DND-41 (cell line): ENCODE results near the gene SLC38A3.

ENCODE experiments used
- ATAC-seq: fragments of 200-7000 bp; cut with Tn5 transposase; 3 replicates; pipeline ENCODE4 v1.9.1; 2021; ENCODE audit warnings: low read depth; ENCODE audit not compliant: insufficient read depth
- DNase-seq: peaks from one replicate; pipeline ENCODE4 v3.0.0-alpha.2; 2020
- H2AFZ ChIP-seq: 2 replicates; pipeline ENCODE4 v1.6.0; 2012; ENCODE audit warnings: low read depth, low read length
- H3K27ac ChIP-seq: 2 replicates; pipeline ENCODE4 v1.5.1; 2012; ENCODE audit warnings: low read length, inconsistent platforms
- H3K27me3 ChIP-seq: fragments of 200-600 bp; sonication (generic); 2 replicates; pipeline ENCODE4 v1.6.0; 2012; ENCODE audit warnings: low read length, mild to moderate bottlenecking, inconsistent platforms; ENCODE audit not compliant: insufficient read depth, poor library complexity
- H3K36me3 ChIP-seq: 2 replicates; pipeline ENCODE4 v1.5.1; 2012; ENCODE audit warnings: low read length, inconsistent platforms; ENCODE audit not compliant: insufficient read depth
- H3K4me1 ChIP-seq: 2 replicates; pipeline ENCODE4 v1.5.1; 2012; ENCODE audit warnings: mild to moderate bottlenecking, low read length; ENCODE audit not compliant: insufficient read depth
- H3K4me2 ChIP-seq: 2 replicates; pipeline ENCODE4 v1.6.0; 2012; ENCODE audit warnings: mild to moderate bottlenecking, moderate library complexity, low read length, inconsistent platforms; ENCODE audit not compliant: insufficient read depth
- H3K4me3 ChIP-seq, 2 experiments: fragments of 200-600 bp in 1 of 2; shearing (Covaris generic) in 1 of 2; 2 replicates each; pipeline ENCODE4 v1.5.1; 2012 to 2016; ENCODE audit warnings: inconsistent platforms in 2 of 2, low read length in 2 of 2, mild to moderate bottlenecking in 2 of 2, low read depth in 1 of 2, moderate library complexity in 1 of 2
- H3K79me2 ChIP-seq: 2 replicates; pipeline ENCODE4 v1.6.0; 2012; ENCODE audit warnings: low read length, inconsistent platforms; ENCODE audit not compliant: insufficient read depth
- H3K9ac ChIP-seq: 2 replicates; pipeline ENCODE4 v1.6.0; 2012; ENCODE audit warnings: low read depth, mild to moderate bottlenecking, inconsistent platforms, low read length, moderate library complexity
- H3K9me3 ChIP-seq: 2 replicates; pipeline ENCODE4 v1.5.1; 2012; ENCODE audit warnings: low read length, moderate library complexity, mild to moderate bottlenecking, inconsistent platforms; ENCODE audit not compliant: insufficient read depth, severe bottlenecking
- H4K20me1 ChIP-seq: 2 replicates; pipeline ENCODE4 v1.6.0; 2012; ENCODE audit warnings: low read length; ENCODE audit not compliant: insufficient read depth
- CTCF ChIP-seq: IDR thresholded peaks from 2 replicates; pipeline ENCODE4 v1.5.1; 2012; ENCODE audit warnings: borderline replicate concordance, low read length, moderate library complexity, mild to moderate bottlenecking; ENCODE audit not compliant: poor library complexity, severe bottlenecking; ENCODE audit errors: extremely low read depth
- EZH2 ChIP-seq: IDR thresholded peaks from 3 replicates; pipeline ENCODE4 v1.6.1; 2012; ENCODE audit warnings: borderline replicate concordance, low read depth, mild to moderate bottlenecking, moderate library complexity, low read length, inconsistent platforms; ENCODE audit not compliant: severe bottlenecking

The SLC38A3 gene

GRCh38 chr3:50258029-50258680, 53.1 kb downstream of the SLC38A3 start:
- no peaks in the 10 kb centered on the region for H3K27me3 ChIP-seq
- H3K79me2 ChIP-seq = peaks cover 5% of the 10 kb centered on the region; the same call in 1 of the 2 replicates
- no peaks in the 10 kb centered on the region for H3K9me3 ChIP-seq
- no peak overlapping the region for H3K4me3 ChIP-seq
- peaks cover 48% of the 10 kb centered on the region for H3K36me3 ChIP-seq
- H4K20me1 ChIP-seq = peaks cover 32% of the 10 kb centered on the region
- H3K4me2 ChIP-seq = no peak overlapping the region
- no peak for TF ChIP-seq EZH2
- no peak for TF ChIP-seq CTCF
- H3K4me1 ChIP-seq = peaks cover 18% of the 10 kb centered on the region
- H3K27ac ChIP-seq = no peak overlapping the region
- H2AFZ ChIP-seq = no peak overlapping the region
- no peak for ATAC-seq
- DNase-seq = no peak
- H3K9ac ChIP-seq = no peak overlapping the region

- H3K27ac ChIP-seq = no peak overlapping the region
- DNase-seq = no peak
- H3K9ac ChIP-seq = no peak overlapping the region
- ATAC-seq = no peak
- peak; percentile 22 for TF ChIP-seq CTCF
- TF ChIP-seq EZH2 = no peak
- no peaks in the 10 kb centered on the region for H3K9me3 ChIP-seq
- H3K4me1 ChIP-seq = peaks cover 18% of the 10 kb centered on the region
- H3K4me2 ChIP-seq = no peak overlapping the region
- no peak overlapping the region for H3K4me3 ChIP-seq
- H4K20me1 ChIP-seq = peaks cover 27% of the 10 kb centered on the region
- 0 out of 2 replicates have a peak, but pooled peaks cover 2% of the 10 kb centered on the region for H3K79me2 ChIP-seq
- H2AFZ ChIP-seq = no peak overlapping the region
- no peaks in the 10 kb centered on the region for H3K27me3 ChIP-seq
- peaks cover 40% of the 10 kb centered on the region for H3K36me3 ChIP-seq
Measured at GRCh38 chr3:50258979-50259378, 53.9 kb downstream of the SLC38A3 start.

GRCh38 chr3:50259432-50260026, 54.5 kb downstream of the SLC38A3 start:
- H2AFZ ChIP-seq = peak overlapping the region; percentile 52; the same call in 1 of the 2 replicates
- no peaks in the 10 kb centered on the region for H3K9me3 ChIP-seq
- peaks cover 21% of the 10 kb centered on the region for H4K20me1 ChIP-seq
- DNase-seq (no peak), ATAC-seq (peak; percentile 41)
- H3K4me2 ChIP-seq = peak overlapping the region; percentile 81
- peaks cover 35% of the 10 kb centered on the region for H3K36me3 ChIP-seq
- H3K27me3 ChIP-seq = no peaks in the 10 kb centered on the region
- no peak for TF ChIP-seq EZH2
- TF ChIP-seq CTCF = no peak
- H3K4me3 ChIP-seq = peak overlapping the region in 1 of 2 experiments; percentile 60; a peak in 2 of 4 replicates
- 0 out of 2 replicates have a peak overlapping the region, but pooled peaks have one; percentile 31 for H3K27ac ChIP-seq
- H3K4me1 ChIP-seq = peaks cover 18% of the 10 kb centered on the region
- peak overlapping the region; percentile 61 for H3K9ac ChIP-seq
- H3K79me2 ChIP-seq = 0 out of 2 replicates have a peak, but pooled peaks cover under 1% of the 10 kb centered on the region
